Uterus (tissue), 2 donors: ENCODE data around the gene HSPA1L.

Experiments used
- CTCF ChIP-seq, 4 experiments: fragments of 200-600 bp in 2 of 4; fragments of 450-650 bp in 2 of 4; sonication (generic) in 2 of 4; IDR thresholded peaks; one replicate each; pipeline ENCODE4 v1.5.1; 2016 to 2019; ENCODE audit warnings: antibody characterized with exemption in 4 of 4, mild to moderate bottlenecking in 2 of 4, moderate library complexity in 1 of 4
- POLR2A ChIP-seq, 2 donors: fragments of 450-650 bp; IDR thresholded peaks; one replicate each; pipeline ENCODE4 v1.6.1; 2016; ENCODE audit warnings: antibody characterized with exemption in 2 of 2, mild to moderate bottlenecking in 1 of 2, moderate library complexity in 1 of 2

GRCh38 chr6:31768363-31769257, 46.5 kb downstream of the HSPA1L start:
- TF ChIP-seq POLR2A (IDR thresholded peaks at IDR 0.05), result no peak
- no peak for TF ChIP-seq CTCF (IDR thresholded peaks at IDR 0.05)
